ENCODE results near the gene VRK3. TPM values are rescaled to one million over a fixed set of nuclear protein-coding genes. Genes with fewer than 3 reads are reported as not detected.
A peak's percentile ranks its signal among the peaks of the same experiment; 100 is the strongest.
"Not testable (repeated sequence)": the region's sequence is repeated elsewhere in the genome, so short reads cannot be mapped to it uniquely, and the experiment has no call there.

The VRK3 gene
- total RNA-seq, 1 experiment from 2014 or later = 41.9 TPM

DNA sequence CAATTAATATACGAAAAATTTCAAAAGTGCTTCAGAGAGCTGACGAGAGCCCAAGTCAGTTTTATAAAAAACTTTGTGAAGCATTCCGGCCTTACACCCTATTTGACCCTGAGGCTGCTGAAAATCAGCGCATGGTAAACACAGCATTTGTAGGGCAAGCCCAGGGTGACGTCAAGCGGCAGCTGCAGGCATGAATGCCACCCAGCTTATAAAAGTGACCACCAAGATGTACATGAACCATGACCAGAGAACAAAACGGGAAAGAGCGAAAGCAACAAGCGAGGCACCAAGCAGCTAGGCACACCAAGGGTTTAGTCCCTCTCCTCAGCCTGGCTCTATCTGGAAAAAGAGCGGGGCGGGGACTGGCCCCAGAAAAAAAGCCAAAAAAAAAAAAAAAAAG is 70.2 kb downstream of the VRK3 start:
- DNase-seq (ENCODE audit: low read depth) = no peak

DNA sequence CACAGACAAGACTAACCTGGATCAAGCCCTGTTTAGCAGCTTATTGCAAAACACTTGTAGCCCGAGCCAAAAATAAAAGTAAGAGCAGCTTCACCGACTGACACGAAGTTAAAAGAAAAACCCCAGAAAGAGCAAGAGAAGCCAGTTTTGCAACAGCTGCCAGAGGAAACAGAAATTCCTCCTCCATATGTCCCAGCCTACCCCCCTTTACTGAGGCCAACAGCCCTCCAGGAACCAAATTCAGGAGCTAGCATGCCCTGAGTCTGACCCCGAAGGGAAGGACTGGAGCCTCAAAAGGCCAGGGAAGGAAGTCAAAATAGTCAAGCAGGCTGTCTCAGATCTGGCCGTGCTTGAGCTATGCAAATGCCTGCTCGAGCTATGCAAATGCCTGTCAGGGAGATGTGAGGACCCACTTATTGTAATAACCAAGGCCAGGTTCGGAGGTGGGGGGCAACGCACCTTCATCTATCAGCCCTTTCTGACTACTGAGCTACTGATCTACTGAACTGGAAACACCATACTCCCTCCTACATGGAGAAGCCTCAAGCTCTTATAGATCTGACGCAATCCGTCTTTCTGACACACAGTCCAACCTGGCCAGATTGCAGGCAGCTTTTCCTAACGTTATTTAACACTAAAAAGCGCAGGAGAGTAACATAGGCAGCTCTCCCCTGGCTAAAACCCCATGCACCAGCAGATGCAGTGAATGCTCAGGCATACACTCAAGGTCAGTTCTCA is 70.9 kb downstream of the VRK3 start:
- no peak for DNase-seq (ENCODE audit: low read depth)

DNA sequence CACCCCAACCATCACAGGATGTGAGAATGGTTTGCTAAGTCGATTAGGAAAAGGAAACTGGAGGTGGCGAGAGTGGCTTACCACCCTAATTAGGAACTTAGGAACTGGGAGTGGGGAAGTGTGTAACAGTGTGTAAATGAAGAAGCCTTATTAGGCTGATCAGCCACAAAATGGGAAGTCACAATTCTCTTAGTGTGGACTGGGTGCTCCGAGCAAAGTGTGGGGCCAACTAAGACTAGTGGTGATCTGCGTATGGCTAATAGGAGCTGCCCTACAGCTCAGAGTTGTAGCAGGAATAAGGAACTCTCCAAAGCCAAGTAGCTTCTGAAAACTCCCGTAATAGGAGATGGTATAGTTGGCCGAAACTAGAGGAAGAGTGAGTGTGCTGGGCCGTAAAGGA is 71.8 kb downstream of the VRK3 start:
- no peak for DNase-seq (ENCODE audit: low read depth)

DNA sequence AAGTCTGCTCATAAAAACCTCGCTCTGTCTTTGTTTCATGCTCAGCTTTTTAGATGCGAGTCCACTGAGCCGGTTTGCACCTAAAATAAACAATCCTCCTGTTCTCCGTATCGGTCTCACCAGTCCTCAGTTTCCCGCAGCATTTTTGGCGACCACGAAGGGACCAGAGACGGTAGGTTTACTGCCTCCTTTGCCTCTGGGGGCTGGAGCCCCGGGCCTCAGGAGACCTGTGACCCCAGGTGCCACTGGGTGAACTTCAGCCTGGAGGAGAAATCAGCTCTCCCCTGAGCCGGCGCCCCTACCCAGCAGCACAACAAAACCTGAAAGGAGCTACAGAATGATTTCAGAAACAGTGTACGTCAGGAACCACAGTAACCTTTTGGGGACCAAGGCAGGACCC is 72.3 kb downstream of the VRK3 start:
- DNase-seq (ENCODE audit: low read depth) = no peak

DNA sequence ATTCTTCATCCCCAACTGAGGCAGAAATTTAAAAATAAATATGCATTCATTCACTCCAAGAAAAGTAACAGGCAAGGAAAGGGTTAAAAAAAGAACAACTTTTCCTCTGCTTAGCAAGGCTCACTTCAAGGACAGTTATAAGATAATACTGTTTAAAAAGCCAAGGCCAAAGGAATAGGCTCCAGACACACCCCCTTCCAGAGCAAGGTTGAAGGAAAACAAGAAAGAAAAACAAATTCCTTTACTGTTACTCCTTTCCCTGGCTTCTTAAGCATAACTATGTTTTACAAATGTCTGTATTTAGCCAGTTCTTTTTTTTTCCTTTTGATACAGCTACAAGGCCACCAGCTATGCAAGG is 72.7 kb downstream of the VRK3 start:
- no peak for DNase-seq (ENCODE audit: low read depth)

DNA sequence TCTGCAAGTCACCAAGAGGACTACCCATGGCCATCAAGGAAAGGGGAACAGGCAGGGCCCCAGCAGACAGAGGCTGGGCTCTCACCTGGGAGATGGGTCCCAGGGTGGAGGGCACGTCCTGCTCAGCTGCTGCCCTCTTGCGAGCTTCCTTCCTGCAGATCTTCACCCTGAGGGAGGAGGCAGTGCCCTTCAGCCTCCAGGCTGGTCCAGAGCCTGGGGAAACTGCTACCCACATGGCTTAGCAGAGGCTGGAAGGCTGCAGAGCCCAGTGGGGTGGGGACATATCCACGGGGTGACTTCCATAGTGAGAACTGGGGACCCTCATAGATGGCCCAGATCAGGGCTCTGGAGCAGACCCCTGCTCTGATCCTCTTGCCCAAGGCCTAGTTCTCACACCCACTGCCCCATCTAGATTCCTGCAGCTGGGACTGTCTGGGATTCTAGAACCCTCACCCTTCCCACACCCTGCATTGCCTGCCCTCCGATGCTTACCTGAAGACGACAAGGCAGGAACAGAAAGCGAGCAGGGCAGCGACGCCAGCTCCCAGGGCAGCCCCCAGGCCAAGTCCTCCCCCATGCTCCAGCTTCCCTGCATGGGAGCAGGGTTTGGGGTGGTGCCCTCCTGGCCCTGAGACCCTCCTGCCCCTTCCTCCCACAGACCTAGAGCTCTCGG is 73.2 kb downstream of the VRK3 start:
- DNase-seq (ENCODE audit: low read depth) = no peak

DNA sequence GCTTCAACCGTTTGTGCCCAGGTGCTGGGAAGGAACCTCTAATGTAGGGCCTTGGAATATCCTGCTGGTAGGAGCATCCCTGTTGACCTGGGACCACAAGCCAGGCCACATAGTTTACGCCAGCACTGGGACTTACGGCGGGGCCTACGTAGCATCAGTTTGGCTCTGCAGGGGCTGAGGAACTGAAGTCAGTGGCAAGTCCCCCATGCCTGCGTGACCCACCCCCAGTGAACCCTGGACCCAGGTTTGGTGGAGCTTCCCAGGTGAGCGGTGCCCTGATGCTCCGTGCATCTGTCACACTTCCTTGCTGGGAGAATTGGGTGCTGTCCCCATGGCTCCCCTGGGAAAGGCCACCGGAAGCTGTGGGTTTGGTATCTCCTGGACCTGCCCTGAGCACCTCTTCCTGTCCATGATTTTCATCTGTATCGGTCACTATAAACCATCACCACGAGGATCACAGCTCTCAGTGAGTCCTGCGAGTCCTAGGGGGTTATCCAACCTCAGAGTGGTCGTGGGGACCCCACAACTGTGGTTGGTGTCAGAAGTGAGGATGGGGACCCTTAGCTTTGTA is 74.1 kb downstream of the VRK3 start:
- DNase-seq (ENCODE audit: low read depth) = no peak

DNA sequence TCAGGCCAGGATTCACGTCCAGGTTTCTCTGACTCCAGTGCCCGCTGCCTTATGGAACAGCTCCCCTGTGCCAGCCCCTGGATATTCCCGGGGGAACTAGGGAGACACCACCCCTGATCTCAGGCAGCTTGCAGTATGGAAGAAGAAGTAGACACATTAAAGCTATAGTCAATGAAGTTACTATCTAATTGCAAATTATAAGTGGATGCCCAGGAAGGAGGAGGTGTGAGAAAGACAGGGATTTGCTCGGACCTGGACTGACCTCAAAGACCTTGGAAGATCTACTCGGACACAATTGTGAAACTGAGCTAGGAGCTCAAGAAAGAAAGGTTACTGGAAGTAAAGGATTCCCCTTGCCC is 74.6 kb downstream of the VRK3 start:
- no peak for DNase-seq (ENCODE audit: low read depth)

DNA sequence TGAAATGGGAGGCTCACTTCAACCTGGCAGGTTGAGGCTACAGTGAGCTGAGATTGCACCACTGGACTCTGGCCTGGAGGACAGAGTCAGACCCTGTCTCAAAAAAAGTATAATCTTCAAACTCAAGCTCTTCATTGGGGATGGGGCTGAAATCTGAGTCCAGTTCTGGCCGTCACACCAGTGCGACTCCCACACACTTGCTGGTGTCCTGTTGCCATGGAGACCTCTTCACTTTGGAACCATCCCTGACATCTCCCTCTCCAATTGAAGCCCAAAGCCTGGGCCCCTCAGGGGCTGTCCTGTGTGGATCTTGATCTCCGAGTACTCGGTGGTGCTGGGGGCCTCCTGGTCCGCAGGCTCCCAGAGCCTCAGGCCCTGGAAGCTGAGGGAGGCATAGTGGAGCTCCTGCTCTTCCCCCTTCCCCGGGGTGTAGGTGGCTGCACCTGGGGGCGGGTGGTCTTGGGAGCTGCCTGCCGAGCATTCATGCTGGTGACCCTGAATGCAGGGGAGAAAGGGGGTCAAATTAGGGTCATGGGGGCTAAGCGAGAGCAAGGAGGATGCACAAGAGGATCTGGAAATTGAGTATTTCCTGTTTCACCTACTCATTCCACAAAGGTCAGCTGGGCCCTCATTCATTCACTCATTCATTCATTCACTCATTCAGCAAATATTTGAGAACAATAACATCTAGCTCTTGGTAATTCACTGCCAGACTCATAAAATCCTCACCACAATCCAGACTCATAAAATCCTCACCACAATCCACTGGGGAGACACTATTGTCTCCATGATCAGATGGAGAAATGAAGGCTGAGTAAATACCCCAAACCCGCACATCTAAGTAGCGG is 75.2 kb downstream of the VRK3 start:
- DNase-seq (ENCODE audit: low read depth) = peak; percentile 40

DNA sequence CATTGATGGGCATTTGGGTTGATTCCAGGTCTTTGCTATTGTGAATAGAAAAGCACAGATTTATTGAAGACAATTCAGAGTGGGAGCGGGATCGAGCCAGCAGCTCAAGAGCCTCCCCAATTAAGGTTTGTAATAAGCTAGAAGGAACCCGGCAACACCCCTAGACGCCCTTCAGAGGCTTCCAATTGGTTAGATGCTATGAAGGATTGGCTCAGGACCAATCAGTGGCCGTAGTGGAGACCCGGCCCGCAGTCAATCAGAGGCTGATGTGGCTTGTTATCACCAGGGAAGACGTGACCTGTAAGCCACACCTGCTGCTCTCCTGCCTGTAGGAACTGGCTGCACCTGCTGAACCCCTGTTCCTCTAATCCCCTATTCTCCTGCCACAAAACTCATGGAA is 78.8 kb downstream of the VRK3 start:
- no peak for DNase-seq (ENCODE audit: low read depth)

DNA sequence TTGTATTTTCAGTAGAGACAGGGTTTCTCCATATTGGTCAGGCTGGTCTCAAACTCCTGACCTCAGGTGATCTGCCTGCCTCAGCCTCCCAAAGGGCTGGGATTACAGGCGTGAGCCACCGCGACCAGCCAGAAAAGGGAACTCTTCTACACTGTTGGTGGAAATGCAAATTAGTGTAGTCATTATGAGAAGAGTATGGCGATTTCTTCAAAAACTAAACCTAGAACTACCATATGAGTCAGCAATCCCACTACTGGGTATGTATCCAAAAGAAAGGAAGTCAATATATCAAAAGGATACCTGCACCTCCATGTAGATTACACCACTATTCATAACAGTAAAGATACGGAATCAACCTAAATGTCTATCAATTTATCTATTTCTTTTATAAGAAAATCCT is 80.6 kb downstream of the VRK3 start:
- DNase-seq (ENCODE audit: low read depth) = not testable (repeated sequence)

DNA sequence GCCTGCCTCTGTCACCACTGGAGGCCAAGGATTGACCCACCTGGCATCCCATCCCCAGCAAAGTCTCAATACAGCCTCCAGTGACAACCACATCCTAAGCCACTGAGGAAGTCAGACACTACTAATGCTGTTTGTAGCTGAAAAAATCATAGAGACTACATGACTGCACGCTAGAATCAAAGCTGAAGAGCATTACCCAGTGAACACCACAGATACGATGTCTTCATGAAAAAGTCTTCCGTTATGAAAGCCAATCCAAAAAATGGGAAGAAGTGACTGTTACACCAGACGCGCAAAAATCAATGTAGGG is 84.7 kb downstream of the VRK3 start:
- DNase-seq (ENCODE audit: low read depth) = no peak

DNA sequence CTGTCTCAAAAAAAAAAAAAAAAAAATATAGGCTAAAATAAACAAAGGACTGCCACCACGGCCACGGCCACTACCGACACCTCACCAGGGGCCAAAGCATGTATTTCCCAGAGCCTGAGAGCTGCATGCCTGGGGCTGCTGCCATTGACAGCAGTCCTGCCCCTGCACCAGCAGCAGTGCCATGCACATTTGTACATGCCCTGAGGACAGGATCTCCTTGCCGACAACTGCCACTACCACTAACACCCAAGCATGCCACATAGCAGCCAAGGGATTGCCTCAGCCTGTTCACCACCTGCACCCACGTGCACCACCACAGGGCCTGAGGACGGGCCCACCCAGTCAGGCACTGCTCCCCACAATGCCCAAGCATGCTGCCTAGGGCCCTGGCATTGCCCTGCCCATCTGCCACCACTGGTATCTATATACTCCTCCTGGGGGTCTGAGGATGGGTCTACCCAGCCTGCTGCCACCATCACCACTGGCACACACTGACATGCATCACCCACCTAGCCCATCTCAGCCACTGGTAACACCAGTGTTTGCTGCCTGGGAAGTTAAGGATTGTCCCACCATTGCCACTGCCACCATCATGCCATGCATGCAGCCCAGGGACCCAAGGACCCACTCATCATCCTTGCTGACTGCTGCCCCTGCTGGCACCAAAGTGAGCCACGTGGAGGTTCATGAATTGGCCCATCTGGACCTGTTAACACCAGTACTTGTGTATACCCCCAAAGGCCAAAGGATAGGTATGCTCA is 85.3 kb downstream of the VRK3 start:
- no peak for DNase-seq (ENCODE audit: low read depth)

DNA sequence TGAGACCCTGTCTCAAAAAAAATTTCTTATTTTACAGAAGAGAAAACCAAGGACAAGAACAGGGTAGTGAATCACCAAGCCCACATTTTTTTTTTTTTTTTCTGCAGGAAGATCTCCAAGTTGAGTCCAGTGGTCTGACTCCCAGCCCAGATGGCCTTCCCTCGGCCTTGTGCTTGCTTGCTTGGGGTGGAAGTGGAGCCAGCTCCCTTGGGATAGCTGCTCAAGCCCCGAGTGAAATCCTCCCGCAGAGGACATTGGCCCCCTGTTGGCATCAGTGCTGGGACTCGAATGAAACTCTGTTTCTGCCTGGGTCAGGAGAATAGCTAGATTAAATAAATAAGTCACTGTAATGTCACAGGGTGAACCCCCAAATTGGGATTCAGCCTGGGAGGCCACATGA is 86.5 kb downstream of the VRK3 start:
- DNase-seq (ENCODE audit: low read depth) = no peak

DNA sequence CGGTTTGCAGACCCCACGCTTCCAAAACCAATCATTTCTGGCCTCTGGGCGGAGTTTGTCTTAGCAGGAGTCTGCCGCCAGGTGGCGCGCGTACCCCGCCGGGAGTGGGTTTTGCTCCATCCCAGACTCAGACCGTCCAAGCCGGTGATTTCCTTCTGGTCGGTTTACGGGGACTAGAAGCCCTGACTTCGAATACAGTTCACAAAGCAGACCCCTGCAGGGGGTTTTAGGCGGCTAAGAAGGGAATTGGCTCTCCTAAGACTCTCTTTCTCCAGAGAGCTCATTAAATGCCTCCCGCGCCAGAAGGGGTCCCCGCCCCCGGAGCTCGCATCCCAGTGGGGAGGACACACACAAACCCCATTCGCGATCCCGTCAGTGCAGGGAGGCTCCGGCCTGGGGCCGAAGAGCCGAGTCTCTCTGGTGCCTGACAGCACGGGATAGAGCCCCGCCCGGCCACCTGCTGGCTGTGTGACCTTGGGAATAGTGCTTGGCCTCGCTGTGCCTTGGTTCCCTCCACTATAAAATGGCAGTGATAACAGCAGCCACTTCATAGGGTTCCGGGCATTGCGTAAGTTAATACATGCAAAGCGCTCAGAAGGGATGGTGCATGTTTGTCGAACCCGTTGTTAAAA is 87.3 kb downstream of the VRK3 start:
- DNase-seq (ENCODE audit: low read depth) = peak; percentile 70

DNA sequence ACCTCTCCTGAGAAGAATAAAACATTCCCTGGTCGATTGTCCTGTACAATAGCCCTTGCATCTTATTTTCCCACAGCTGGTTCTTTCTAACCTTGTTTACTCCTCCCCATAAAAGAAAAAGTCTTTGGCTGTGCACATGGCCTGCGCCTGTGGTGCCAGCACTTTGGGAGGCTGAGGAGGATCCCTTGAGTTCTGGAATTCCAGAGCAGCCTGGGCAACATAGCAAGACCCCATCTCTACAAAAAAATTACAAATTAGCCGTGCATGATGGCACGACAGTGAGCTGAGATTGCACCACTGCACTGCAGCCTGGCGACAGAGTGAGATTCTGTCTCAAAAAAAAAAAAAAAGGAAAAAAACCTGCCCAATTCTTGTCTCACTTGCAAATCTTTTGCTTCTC is 88.6 kb downstream of the VRK3 start:
- no peak for DNase-seq (ENCODE audit: low read depth)

DNA sequence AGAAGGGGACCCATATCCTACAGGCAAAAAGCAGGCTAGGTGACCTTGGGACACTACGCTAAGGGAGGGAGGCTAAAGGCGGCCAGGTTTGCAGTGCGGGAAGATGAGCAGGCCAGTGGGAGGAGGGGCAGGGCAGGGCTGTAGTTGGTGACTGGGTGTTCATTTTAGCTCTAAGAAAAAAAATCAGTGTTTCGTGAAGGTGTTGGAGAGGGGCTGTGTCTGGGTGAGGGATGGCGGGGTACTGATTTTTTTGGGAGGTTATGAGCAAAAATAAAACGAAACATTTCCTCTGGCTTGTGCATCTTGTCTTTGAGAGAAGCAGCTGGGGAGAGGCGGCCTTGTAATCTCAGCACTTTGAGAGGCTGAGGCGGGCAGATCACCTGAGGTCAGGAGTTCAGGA is 91.5 kb downstream of the VRK3 start:
- no peak for DNase-seq (ENCODE audit: low read depth)

DNA sequence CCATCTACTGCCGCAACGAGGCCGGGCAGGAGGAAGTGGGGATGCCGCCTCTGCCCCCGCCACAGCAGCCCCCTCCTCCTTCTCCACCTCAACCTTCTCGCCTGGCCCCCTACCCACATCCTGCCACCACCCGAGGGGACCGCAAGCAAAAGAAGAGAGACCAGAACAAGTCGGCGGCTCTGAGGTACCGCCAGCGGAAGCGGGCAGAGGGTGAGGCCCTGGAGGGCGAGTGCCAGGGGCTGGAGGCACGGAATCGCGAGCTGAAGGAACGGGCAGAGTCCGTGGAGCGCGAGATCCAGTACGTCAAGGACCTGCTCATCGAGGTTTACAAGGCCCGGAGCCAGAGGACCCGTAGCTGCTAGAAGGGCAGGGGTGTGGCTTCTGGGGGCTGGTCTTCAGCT is 92.4 kb downstream of the VRK3 start:
- no peak for DNase-seq (ENCODE audit: low read depth)

DNA sequence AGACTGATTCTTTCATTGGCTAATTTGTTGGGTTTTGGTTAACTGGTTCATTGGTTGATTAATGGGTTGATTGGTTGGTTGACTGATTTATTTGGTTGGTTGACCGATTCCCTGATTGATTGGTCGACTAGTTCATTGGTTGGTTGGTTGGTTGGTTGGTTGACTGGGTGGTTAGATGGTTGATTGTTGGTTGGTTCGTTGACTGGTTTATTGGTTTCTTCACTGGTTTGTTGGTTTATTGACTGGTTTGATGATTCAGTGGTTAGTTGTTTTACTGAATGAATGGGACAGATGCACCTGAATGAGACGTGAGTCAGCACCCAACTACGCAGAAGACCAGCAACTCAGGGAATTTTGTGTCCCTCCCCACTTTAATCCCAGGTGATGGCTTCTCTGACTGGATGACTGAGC is 93.1 kb downstream of the VRK3 start:
- no peak for DNase-seq (ENCODE audit: low read depth)

DNA sequence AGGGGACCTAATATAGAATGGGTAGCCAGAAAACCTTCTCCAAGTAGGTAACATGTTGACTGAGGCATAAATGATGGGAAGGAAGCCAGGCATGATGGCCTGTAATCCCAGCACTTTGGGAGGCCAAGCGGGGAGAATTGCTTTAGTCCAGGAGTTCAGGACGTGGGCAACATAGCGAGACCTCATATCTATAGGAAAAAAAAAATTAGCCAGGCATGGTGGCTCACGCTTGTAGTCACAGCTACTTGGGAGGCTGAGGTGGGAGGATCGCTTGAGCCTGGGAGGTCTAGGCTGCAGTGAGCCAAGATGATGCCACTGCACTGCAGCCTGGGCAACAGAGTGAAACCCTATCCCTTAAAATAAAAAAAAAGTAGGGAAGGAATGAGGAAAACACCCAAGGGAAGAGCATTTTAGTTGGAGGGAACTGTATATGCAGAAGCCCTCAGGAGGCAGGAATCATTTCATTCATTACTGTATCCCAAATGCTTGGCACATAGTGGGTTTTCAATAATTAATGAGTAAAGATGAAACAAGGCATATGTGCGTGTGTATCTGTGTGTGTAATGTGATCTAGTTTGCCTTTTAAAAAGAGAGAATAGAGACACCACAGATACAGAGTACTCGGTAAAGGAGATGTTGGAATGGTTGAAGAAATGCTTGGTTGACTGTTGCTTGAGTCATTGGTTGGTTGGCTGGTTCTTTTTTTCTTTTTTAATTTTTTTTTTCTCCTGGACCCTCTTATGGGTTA is 93.7 kb downstream of the VRK3 start:
- DNase-seq (ENCODE audit: low read depth) = no peak

DNA sequence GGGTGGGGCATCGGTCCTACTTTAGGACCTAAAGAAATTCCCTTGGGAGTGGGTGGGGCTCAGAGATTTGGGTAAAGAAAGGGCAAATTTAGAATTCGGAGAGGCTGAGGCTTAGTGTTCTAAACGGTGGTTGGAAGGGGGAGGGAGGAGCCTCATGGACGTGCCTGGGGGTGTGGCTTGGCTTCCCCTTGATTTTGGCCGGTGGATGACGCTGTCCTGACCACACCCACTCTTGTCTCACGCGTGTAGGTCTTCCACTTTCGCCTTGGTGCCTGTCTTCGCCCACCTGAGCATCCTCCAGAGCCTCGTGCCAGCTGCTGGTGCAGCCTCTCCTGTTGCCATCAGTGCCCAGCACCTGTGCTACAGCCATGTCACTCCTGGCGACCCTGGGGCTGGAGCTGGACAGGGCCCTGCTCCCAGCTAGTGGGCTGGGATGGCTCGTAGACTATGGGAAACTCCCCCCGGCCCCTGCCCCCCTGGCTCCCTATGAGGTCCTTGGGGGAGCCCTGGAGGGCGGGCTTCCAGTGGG is 94.6 kb downstream of the VRK3 start:
- no peak for DNase-seq (ENCODE audit: low read depth)
